ENCODE results near the gene C1QC.

C1QC gene

DNA sequence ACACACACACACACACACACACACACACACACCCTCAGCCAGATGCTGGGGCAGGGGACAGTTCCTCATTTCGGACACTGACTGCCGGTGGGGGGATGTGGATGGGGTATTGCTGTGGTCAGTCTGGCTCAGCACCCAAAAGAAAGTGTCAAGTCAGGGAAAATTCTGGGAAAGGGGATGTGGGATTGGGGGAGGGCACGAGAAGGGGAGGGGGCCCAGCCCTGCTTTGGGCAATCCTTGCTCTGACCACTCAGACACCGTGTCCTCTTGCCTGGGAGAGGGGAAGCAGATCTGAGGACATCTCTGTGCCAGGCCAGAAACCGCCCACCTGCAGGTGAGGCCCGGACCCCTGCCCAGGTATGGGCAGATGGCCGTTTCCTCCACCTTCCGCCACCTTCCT lies at the start of gene C1QC:
Gene C1QC, plus strand, starts transcription at position 253 of the 400 bp plus-strand sequence. CDS start 391 bp downstream, outside the sequence.
- DNase-seq, result no peak

DNA sequence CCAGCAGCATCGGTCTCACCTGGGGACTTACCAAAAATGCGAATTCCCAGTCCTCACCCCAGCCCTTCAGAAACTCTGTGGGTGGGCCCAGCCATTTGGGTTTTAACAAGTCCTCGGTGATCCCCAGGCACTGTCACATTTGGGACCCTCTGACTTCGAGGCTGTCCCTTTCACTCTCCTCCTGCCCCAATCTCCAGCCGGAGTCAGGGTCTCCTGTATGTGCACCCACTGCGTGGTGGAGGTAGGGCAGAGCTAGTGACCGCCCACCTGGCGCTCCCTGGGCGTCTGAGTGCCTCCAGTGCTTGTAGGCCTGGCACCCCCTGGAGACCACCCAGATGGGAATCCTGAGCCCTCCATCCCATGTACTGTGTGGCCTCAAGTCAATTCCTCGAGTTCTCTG lies 49.0 kb upstream of the C1QC start:
- no peak for DNase-seq

DNA sequence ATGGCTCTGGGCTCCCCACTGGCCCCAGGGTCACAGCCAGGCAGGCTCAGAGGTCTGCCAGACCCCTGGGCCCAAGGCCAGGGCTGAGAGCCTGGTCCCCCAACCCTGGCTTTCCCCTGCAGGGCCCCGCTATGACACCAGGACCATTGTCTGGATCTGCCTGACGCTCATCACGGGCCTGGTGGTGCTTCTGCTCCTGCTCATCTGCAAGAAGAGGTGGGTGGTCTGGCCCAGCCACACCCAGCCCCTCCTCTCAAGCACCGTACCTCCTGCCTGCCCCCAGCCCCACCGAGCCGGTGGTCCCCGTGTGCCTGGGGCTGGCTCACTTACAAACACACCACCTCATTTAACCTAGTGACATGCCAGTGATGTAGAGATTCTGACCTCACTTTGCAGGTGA lies 48.3 kb upstream of the C1QC start:
- no peak for DNase-seq

DNA sequence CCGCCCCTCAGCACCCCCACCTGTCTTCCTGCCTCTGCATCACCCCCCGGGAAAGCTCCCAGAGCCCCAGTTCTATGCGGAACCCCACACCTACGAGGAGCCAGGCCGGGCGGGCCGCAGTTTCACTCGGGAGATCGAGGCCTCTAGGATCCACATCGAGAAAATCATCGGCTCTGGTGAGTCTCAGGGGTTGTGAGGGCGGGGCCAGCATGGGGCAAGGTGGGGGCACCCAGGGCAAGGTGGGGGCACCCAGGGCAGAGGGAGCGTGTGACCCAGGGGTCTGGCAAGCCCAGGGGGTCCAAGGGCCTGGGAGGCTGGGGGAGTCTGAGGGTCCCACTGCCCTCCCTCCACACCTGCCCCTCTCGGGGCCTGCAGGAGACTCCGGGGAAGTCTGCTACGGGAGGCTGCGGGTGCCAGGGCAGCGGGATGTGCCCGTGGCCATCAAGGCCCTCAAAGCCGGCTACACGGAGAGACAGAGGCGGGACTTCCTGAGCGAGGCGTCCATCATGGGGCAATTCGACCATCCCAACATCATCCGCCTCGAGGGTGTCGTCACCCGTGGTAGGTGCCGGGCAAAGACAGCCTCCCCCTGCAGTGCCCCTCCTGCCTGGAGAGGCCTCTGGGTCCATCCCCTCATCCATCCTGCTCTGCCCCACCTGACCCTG lies 46.0 kb upstream of the C1QC start:
- no peak for DNase-seq

GRCh38 chr1:22597996-22598395 lies 45.4 kb upstream of the C1QC start:
- no peak for DNase-seq

DNA sequence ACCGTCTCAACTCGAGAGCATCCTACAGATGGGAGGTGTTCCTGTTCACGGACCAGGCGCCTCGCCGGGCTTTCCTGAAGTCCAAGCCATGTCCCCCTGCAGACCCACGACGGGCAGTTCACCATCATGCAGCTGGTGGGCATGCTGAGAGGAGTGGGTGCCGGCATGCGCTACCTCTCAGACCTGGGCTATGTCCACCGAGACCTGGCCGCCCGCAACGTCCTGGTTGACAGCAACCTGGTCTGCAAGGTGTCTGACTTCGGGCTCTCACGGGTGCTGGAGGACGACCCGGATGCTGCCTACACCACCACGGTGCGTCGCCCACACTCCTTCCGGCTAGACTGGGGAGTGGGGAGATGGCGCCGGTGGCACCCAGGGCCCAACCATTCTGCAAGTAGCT lies 44.7 kb upstream of the C1QC start:
- no peak for DNase-seq

DNA sequence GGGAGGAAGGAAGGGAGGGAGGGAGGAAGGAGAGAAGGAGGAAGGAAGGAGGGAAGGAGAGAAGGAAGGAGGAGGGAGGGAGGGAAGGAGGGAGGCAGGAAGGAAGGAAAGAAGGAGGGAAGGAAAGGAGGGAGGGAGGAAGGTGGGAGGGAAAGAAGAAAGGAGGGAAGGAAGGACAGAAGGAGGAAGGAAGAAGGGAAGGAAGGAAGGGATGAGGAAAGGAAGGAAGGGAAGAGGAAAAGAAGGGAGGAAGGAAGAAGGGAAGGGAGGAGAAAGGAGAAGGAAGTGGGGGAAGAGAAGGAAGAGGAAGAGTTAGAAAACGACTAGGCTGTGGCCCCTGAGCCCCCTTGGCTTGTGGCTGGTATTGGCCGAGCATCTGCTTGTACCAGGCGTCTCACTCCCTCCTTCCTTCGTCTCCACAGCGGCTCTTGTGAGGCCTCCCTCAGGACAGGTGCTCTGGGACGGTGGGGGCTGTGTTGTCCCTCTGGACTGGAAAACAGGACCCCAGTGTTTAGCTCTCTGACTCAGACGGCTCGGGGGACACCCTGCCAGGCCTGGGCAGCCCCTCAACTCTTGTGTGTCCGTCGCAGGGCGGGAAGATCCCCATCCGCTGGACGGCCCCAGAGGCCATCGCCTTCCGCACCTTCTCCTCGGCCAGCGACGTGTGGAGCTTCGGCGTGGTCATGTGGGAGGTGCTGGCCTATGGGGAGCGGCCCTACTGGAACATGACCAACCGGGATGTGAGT lies 43.2 kb upstream of the C1QC start:
- DNase-seq, result no peak

- DNase-seq, result no peak
Measured at GRCh38 chr1:22600817-22601605, 42.4 kb upstream of the C1QC start.

- no peak for DNase-seq
Measured at GRCh38 chr1:22601610-22602009, 41.8 kb upstream of the C1QC start.

- no peak for DNase-seq
Measured at GRCh38 chr1:22602060-22602740, 41.2 kb upstream of the C1QC start.

DNA sequence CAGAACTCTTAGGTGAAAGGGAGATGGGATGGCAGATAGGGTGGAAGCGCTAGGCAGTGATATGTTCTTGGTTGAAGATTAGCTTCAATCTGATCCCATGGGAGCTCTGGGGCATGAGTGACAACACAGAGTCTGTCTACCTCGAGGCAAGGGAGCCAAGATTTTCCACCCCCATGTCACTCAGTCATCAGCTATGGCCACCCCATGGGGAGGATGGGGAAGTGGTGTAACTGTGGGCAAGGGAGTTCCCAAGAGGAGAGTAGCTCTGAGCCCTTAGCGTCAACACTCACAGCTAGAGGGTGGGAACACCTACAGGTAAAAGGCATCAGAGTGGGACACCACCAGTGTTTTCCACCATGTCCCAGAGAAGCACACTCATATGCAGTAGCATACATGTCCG lies 37.3 kb upstream of the C1QC start:
- DNase-seq, result no peak

DNA sequence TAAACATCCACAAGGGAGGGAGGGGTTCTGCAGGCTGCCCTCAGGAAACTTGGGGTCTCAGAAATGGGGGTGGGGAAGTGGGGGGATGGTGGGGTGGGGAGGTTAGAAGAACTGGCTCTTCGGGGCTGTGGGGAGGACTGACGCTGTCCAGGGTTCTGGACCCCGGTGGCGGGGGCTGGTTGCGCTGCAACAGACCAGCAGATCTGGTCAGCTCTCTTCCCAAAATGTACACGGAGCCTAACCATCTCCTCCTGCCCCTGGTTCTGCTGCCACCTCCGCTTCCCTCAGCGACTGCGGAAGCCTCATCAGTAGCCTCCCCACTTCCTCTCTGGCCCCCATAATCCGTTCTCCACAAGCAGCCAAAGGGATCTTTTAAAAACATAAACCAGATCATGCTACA lies 36.3 kb upstream of the C1QC start:
- DNase-seq, result no peak

DNA sequence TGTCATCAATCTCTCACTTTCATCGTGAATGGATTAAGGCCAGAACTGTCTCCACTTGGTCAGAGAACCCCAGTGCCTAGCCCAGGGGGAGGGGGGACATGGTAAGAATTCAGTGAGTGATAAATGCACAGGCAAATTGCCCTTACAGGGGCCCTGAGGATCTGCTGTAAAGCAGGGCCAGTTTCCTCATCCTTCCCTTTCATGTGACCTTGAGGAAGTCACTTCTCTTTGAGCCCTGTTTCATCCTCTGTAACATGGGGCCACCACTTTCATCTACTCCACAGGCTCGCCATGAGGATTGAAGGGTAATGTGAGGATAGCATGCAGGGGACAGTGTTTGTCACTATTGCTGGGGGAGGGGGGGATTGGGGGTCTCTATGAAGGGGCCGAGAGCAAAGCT lies 35.1 kb upstream of the C1QC start:
- no peak for DNase-seq

DNA sequence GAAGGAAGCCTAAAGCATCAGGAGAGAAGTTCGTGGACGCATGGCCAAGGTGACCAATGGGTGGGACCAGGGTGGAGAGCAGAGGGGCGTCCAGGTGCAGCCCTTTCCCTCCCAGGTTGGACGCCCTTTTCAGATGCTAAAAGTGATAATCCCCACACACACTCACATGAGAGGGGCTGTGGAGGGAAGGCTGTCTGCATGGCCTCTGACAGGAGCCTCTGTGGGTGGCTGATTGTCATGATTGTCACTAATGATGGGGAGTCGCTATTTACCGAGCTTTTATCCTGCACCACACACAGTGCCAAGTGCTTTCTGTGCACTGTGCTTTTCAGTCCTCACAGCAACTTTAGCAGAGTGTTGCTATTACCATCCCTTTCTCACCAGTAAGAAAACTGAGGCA lies 34.1 kb upstream of the C1QC start:
- DNase-seq, result no peak

- DNase-seq, result no peak
Measured at GRCh38 chr1:22611530-22611947, 31.9 kb upstream of the C1QC start.

DNA sequence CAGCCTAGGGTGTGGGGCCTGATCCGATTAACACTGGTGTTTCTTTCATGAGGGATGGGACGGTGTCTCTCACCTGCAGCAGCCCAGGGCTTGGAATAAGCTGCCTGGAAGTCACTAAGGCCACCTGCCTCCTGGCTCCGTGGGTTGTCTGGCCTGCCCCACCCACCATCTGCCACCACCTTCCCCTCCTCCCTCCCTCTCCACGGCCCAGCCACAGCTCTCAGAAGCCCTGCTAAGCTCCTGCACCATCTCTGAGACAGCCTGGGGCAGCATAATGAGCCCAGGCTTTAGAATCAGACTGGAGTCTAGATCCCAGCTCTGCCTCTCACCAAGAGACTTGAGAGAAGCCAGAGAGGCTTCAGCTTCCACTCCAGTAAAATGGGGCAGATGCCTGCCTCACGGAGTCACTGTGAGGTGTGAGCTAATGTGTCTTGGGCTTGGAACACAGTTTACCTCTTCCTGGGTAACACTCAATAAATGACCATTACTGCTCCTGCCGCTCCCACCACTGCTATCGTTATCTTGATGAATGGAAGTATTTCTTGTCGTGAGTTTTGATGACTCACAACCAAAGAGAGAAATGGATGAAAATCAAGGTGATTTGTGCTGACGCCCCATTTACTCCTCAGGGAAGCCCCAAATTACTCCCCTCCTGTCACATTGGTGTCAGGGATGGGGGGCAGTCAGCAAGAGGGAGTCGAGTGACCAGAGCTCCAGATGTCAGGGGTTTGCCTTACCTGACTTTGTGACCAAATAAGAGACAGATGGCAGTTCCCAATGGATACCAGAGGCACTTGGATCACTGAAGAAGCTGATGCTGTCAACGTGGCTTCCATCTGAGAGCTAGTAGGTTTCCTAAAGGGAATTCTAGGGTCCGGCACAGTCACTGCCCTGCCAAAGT lies 30.5 kb upstream of the C1QC start:
- DNase-seq, result no peak

DNA sequence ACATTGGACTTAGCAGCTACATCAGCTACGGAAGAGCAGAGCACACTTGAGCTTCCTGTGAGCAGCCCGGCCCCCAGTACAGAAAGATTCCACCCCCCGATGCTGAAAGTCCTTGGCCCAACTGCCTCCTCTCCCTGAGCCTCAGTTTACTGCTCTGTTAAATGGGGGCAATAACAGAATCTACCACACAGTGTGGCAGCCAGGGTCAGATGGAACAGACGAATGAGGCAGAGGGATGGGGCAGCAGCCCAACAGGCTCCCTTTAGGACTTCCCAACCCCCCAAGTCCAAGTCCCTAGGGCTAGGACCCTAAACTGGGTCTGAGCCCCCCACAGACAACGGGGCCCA lies 29.9 kb upstream of the C1QC start:
- no peak for DNase-seq

DNA sequence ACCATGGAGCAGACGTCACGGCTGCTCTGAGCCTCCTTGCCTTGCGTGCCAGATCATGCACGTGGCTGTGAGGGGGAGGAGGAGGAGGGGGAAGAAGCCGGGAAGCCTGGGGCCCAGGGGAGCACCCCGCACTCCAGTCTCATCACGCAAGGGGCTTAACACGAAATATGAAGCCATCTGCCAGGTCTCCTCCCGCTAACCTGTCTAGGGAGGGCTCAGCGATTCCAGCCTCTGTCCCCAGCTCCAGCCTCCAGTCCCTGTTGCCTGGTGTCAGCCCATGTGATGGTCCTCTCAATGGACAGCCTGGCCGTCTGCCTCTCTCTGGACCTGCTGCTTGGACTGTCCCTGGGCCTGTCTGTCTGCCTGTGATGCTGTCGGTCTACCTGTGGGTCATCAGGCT lies 29.5 kb upstream of the C1QC start:
- DNase-seq, result no peak

DNA sequence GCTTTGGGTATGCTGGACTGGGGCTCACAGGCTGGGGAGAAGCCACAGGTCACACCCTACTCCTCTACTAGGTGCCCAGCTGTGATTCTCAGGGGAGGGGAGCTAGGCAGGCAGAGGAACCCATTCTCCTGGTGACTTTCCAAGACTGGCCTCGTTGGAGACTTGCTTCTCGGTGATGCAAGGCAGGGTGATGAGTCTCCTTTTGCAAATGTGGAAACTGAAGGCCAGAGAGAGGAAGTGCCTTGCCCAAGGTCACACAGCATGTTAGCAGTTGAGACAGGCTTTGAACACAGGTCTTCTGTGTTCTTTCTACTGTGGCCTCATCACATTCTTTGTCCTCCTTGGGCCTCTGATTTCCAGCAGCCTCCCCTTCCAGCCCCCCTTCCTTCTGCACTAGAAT lies 27.5 kb upstream of the C1QC start:
- no peak for DNase-seq

- no peak for DNase-seq
Measured at GRCh38 chr1:22616571-22616970, 26.9 kb upstream of the C1QC start.

DNA sequence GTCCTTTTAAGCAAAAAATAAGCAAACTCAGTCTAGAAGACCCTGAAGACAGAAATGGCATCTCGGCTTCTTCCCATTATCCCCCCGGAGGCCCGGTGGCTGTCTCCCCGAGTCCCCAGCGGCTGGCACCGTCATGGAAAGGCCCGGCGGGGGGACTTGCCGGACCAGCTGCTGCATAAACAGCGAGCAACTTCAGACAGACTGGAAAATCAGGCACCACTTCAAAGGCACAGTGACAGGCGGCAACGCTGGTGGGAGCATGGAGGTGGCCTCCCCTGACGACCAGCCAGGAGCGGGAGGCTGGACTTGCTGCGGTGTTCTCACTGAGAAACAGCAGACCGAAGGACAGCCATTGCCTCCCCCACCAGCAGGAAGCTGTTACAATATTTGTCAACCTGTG lies 25.4 kb upstream of the C1QC start:
- no peak for DNase-seq

DNA sequence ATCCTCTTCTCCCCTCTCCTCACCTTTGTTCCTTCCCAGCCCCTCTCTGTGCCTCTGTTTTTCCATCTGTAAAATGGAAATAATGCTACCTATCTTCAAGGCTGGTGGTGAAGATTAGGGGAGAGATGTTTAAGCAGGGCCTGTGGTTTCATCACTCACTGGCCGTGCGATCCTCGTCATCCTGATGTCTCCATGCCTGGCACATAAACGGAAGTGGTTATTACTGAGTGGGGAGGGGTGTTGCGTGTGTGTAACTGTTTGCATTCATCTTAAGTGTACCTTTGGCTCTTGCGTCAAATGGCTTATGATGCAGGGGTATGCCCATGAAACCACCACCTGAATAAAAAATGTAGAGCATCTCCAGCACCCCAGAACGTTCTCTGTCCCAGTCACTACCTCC lies 24.2 kb upstream of the C1QC start:
- no peak for DNase-seq
